Stomach (tissue), 9 donors: ENCODE data around the gene SEMA3D. TPM values are rescaled to one million over a fixed set of nuclear protein-coding genes. Genes with fewer than 3 reads are reported as not detected.

Experiments used
- DNase-seq, 2 donors: peaks; one replicate each; pipeline versions ENCODE4 v3.0.0 to v3.0.0-alpha.2; 2013 to 2019
- H3K27ac ChIP-seq, 5 donors: fragments of 200-600 bp in 4 of 5; sonication (generic) in 4 of 5; one replicate each; pipeline ENCODE4 v1.5.1; 2013 to 2019; ENCODE audit warnings: mild to moderate bottlenecking in 1 of 5, moderate library complexity in 1 of 5
- H3K27me3 ChIP-seq, 3 donors: fragments of 200-600 bp; sonication (generic); one replicate each; pipeline ENCODE4 v1.5.1; 2017 to 2019; ENCODE audit warnings: mixed run types in 1 of 3
- H3K36me3 ChIP-seq, 4 donors: fragments of 200-600 bp; sonication (generic); 1 replicate in 3 of 4; 2 replicates in 1 of 4; pipeline ENCODE4 v1.5.1; 2016 to 2019
- H3K4me1 ChIP-seq, 4 donors: fragments of 200-600 bp; sonication (generic); one replicate each; pipeline ENCODE4 v1.5.1; 2016 to 2019
- H3K4me3 ChIP-seq, 4 donors: fragments of 200-600 bp; sonication (generic) in 3 of 4; one replicate each; pipeline ENCODE4 v1.5.1; 2016 to 2019; ENCODE audit warnings: mild to moderate bottlenecking in 1 of 4
- H3K9me3 ChIP-seq, 4 donors: fragments of 200-600 bp; sonication (generic); one replicate each; pipeline ENCODE4 v1.5.1; 2016 to 2019
- CTCF ChIP-seq, 7 experiments: fragments of 450-650 bp in 4 of 7; fragments of 200-600 bp in 3 of 7; sonication (generic) in 3 of 7; IDR thresholded peaks; one replicate each; pipeline ENCODE4 v1.5.1; 2016 to 2019; ENCODE audit warnings: antibody characterized with exemption in 7 of 7, control low read depth in 2 of 7, mild to moderate bottlenecking in 1 of 7
- EP300 ChIP-seq: sonication (generic); formaldehyde crosslinking; IDR thresholded peaks from one replicate; pipeline ENCODE4 v1.6.1; 2017; ENCODE audit warnings: antibody characterized with exemption
- POLR2A ChIP-seq, 4 donors: fragments of 450-650 bp; IDR thresholded peaks; one replicate each; pipeline ENCODE4 v1.6.1; 2016; ENCODE audit warnings: antibody characterized with exemption in 4 of 4, control low read depth in 2 of 4, mild to moderate bottlenecking in 1 of 4, moderate library complexity in 1 of 4
- POLR2AphosphoS5 ChIP-seq, 3 donors: sonication (generic); formaldehyde crosslinking; IDR thresholded peaks; one replicate each; pipeline ENCODE4 v1.6.1; 2016; ENCODE audit warnings: antibody characterized with exemption in 3 of 3
- WGBS, 5 donors: extraction: QIAGEN DNeasy Blood & Tissue Kit in 3 of 5; methylation state at CpG; one replicate each; pipeline versions ENCODE4 v1.1.5 to v1.1.7; 2013 to 2018; 5-methylcytosine and 5-hydroxymethylcytosine counted together
- intact Hi-C: fragments of 100-400 bp; cut with DNase I; formaldehyde crosslinking; loops from one replicate; pipeline ENCODE4 v1.15.1; 2023; ENCODE audit warnings: low total_unique reads
- polyA plus RNA-seq, 3 donors: library from polyadenylated mRNA; stranded (reverse); fragments of 200-250 nt; gene quantifications; one replicate each; pipeline ENCODE4 v1.2.3, GENCODE V29; 2013
- total RNA-seq, 5 donors: library from RNA; depleted of rRNA; stranded (reverse); fragments of >200 nt; gene quantifications; one replicate each; pipeline versions ENCODE4 v1.1.0 to v1.2.3, GENCODE V29; 2014 to 2016
- donor health status: healthy with polysubstance abuse.
- donor health status: Bipolar disorder and iron deficiency.
- donor health status: healthy.

The SEMA3D gene
- total and polyA plus RNA-seq, 8 donors = 0.44 to 20.9 (median 2.6) TPM; not detected in 1

DNA sequence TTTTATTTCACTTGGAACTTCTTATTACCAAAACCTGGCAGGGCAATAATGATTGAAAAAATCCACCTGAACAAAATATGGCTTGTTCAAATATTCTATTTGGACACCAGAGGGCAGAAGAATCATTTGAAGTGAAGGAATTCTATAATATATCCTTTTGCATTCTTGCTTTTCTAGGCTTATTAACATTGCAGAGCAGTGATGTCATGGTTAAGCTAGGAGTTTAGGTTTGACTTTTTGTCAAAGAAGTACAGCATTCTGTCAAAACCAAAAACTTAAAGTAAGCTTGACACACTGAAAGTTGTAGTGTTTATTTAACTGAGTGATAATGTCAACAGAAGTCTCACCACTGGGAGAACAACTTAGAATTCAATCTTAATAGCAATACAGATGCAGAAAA, 156.0 kb downstream of the SEMA3D start:
- no peak for TF ChIP-seq POLR2AphosphoS5 (IDR thresholded peaks at IDR 0.05)
- TF ChIP-seq CTCF (IDR thresholded peaks at IDR 0.05) = peak in 3 of 7 experiments; percentile 9 to 33 (median 31)
- intact Hi-C loops = no loop called here
- Histone ChIP-seq H3K4me3 (no peak overlapping the region), H3K27ac (no peak overlapping the region), H3K36me3 (no peaks in the 10 kb centered on the region), H3K9me3 (no peaks in the 10 kb centered on the region), H3K4me1 (peaks cover 0 to 13% (median 4%) of the 10 kb centered on the region in 4 donors), H3K27me3 (no peaks in the 10 kb centered on the region)
- peak in 1 of 2 donors; percentile 66 for DNase-seq

DNA sequence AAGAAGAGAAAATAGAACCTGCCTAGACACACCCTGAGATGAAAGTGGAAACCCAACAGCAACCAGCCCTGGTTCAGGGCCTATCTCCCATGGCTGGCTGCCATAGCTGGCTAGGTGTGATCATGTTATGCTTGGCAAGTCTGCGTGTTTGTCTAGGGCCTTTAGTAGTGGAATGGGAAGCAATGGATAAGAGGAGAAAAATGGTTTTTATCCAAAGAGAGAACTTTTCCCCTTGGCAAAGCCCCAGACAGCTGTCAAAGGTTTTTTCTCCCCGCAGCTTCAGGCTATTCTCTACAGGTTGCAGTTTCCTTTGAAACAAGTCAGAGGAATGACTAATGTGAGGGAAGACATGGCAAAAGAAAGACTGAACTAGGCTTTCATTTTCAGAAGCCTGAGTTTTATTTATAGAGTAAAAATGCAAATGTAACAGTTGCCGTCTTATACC, 161.5 kb downstream of the SEMA3D start:
- no peak for TF ChIP-seq CTCF (IDR thresholded peaks at IDR 0.05)
- TF ChIP-seq POLR2AphosphoS5 (IDR thresholded peaks at IDR 0.05) = peak in 2 of 3 donors; percentile 32 to 37
- TF ChIP-seq POLR2A (IDR thresholded peaks at IDR 0.05) = no peak
- TF ChIP-seq EP300 = no peak
- Histone ChIP-seq H3K9me3 (no peaks in the 10 kb centered on the region), H3K4me3 (no peak overlapping the region), H3K36me3 (no peaks in the 10 kb centered on the region), H3K27ac (no peak overlapping the region), H3K27me3 (no peaks in the 10 kb centered on the region), H3K4me1 (peaks cover 0 to 15% (median 7%) of the 10 kb centered on the region in 4 donors)
- 28 to 53% (median 39%) methylated on average over 3 of the region's 3 CpGs for WGBS, 5 donors
- DNase-seq = peak; percentile 49 to 86
- intact Hi-C loops = loop anchor here (10.0 kb wide), 2 partner anchors 1051 to 1091 kb away; no protein-coding TSS in a partner anchor

GRCh38 chr7:85023916-85024315, 162.9 kb downstream of the SEMA3D start:
- Histone ChIP-seq H3K4me3 (no peak overlapping the region), H3K27ac (no peak overlapping the region), H3K9me3 (no peaks in the 10 kb centered on the region), H3K36me3 (no peaks in the 10 kb centered on the region), H3K4me1 (peaks cover 0 to 15% (median 7%) of the 10 kb centered on the region in 4 donors), H3K27me3 (no peaks in the 10 kb centered on the region)
- intact Hi-C loops = loop anchor here (10.0 kb wide), 2 partner anchors 1049 to 1089 kb away; no protein-coding TSS in a partner anchor
- no peak for DNase-seq
- TF ChIP-seq EP300 (no peak), POLR2A (IDR thresholded peaks at IDR 0.05) (no peak), CTCF (IDR thresholded peaks at IDR 0.05) (no peak), POLR2AphosphoS5 (IDR thresholded peaks at IDR 0.05) (no peak)
- WGBS, 5 donors = 51 to 65% (median 62%) methylated on average over 4 of the region's 4 CpGs

DNA sequence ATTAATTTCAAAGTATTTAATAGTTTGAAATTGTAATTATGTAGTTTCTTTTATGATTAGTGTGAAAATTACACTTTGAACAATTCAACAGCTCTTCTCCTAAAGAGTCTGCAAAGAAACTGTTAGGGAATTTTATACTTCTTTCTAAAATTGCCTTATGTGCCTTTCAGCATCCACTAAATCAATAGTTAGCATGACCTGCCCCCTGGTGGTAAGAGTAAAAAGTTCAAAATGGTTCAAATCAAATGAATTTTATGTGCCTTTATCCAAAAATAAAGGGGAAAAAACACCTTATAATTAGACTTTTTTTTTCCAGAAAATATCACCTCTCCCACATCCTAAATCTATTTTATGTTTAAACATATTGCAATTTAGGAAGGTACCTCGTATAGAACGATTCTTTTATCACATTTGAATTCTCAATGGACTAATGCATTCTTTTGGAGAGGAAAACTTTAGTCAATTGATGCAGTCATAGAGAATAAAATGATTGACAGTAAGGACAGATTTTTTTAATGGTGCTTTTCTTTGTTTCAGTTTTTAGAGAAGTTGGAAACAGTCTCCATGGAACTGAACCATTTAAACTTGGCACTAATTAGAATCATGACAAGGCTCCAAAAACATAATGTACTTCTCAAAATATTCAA, 163.7 kb downstream of the SEMA3D start:
- intact Hi-C loops = loop anchor here (10.0 kb wide), 2 partner anchors 1048 to 1088 kb away; no protein-coding TSS in a partner anchor
- no peaks in the 10 kb centered on the region for H3K36me3 ChIP-seq
- DNase-seq = peak in 1 of 2 donors; percentile 76
- H3K4me1 ChIP-seq = peaks cover 0 to 17% (median 8%) of the 10 kb centered on the region in 4 donors
- TF ChIP-seq EP300 = no peak
- TF ChIP-seq CTCF (IDR thresholded peaks at IDR 0.05) = peak in 4 of 7 experiments; percentile 23 to 79 (median 65)
- TF ChIP-seq POLR2A (IDR thresholded peaks at IDR 0.05) = no peak
- no peak for TF ChIP-seq POLR2AphosphoS5 (IDR thresholded peaks at IDR 0.05)
- no peaks in the 10 kb centered on the region for H3K9me3 ChIP-seq
- no peaks in the 10 kb centered on the region for H3K27me3 ChIP-seq
- H3K27ac ChIP-seq = no peak overlapping the region
- 19 to 31% (median 22%) methylated on average over 2 of the region's 2 CpGs for WGBS, 5 donors
- no peak overlapping the region for H3K4me3 ChIP-seq
